ENCODE data around the gene RAB9B.
"Not testable (repeated sequence)": the region's sequence is repeated elsewhere in the genome, so short reads cannot be mapped to it uniquely, and the experiment has no call there.

Gene RAB9B

GRCh38 chrX:103831803-103832544 lies at the start of gene RAB9B:
Gene RAB9B (minus strand): TSS chrX:103832257. CDS start chrX:103825784, 6,473 bp downstream.
- DNase-seq: peak; percentile 54

GRCh38 chrX:103879339-103879738 lies 47.3 kb upstream of the RAB9B start:
- DNase-seq: no peak

- DNase-seq: no peak
Measured at GRCh38 chrX:103878466-103879122, 46.5 kb upstream of the RAB9B start.

- no peak for DNase-seq
Measured at GRCh38 chrX:103877571-103877970, 45.5 kb upstream of the RAB9B start.

- DNase-seq: no peak
Measured at GRCh38 chrX:103864886-103865534, 33.0 kb upstream of the RAB9B start.

GRCh38 chrX:103864149-103864548 lies 32.1 kb upstream of the RAB9B start:
- no peak for DNase-seq

- no peak for DNase-seq
Measured at GRCh38 chrX:103861200-103861599, 29.1 kb upstream of the RAB9B start.

GRCh38 chrX:103849558-103849957 lies 17.5 kb upstream of the RAB9B start:
- DNase-seq: no peak

- DNase-seq: no peak
Measured at GRCh38 chrX:103847174-103847870, 15.3 kb upstream of the RAB9B start.

GRCh38 chrX:103846386-103846785 lies 14.3 kb upstream of the RAB9B start:
- DNase-seq: no peak

- DNase-seq: no peak
Measured at GRCh38 chrX:103845165-103845653, 13.2 kb upstream of the RAB9B start.

- DNase-seq: no peak
Measured at GRCh38 chrX:103839404-103839803, 7.3 kb upstream of the RAB9B start.

GRCh38 chrX:103831342-103831802 lies 685 bp downstream of the RAB9B start:
- DNase-seq: no peak

- no peak for DNase-seq
Measured at GRCh38 chrX:103830848-103831247, 1.2 kb downstream of the RAB9B start.

GRCh38 chrX:103828529-103828928 lies 3.5 kb downstream of the RAB9B start:
- DNase-seq: no peak

- DNase-seq: no peak
Measured at GRCh38 chrX:103825881-103826280, 6.2 kb downstream of the RAB9B start.

GRCh38 chrX:103823591-103823990 lies 8.5 kb downstream of the RAB9B start:
- DNase-seq: no peak

- DNase-seq: not testable (repeated sequence)
Measured at GRCh38 chrX:103820802-103821201, 11.3 kb downstream of the RAB9B start.

- DNase-seq: no peak
Measured at GRCh38 chrX:103818842-103819619, 13.0 kb downstream of the RAB9B start.

- no peak for DNase-seq
Measured at GRCh38 chrX:103817502-103817901, 14.6 kb downstream of the RAB9B start.

GRCh38 chrX:103817101-103817500 lies 15.0 kb downstream of the RAB9B start:
- DNase-seq: not testable (repeated sequence)

GRCh38 chrX:103811858-103812257 lies 20.2 kb downstream of the RAB9B start:
- DNase-seq: no peak

All from 8988T (cell line).